Measurements from ENCODE around the gene RAB11FIP2. TPM values are rescaled to one million over a fixed set of nuclear protein-coding genes. Genes with fewer than 3 reads are reported as not detected.

The RAB11FIP2 gene, protein sequence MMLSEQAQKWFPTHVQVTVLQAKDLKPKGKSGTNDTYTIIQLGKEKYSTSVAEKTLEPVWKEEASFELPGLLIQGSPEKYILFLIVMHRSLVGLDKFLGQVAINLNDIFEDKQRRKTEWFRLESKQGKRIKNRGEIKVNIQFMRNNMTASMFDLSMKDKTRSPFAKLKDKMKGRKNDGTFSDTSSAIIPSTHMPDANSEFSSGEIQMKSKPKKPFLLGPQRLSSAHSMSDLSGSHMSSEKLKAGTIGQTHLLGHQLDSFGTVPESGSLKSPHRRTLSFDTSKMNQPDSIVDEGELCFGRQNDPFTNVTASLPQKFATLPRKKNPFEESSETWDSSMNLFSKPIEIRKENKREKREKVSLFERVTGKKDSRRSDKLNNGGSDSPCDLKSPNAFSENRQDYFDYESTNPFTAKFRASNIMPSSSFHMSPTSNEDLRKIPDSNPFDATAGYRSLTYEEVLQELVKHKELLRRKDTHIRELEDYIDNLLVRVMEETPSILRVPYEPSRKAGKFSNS
- total RNA-seq (2021) (11.2 to 12.2 TPM (median 11.6 TPM) in 3 replicates), Bru-seq, nascent RNA (percentile 85 among the genes with signal in this experiment)
- long read RNA-seq, experiment 1, full-length matches to known transcripts: 27 of 55 reads
- long read RNA-seq, experiment 1, partial matches to known transcripts: 8 of 55 reads
- long read RNA-seq, experiment 1, other reads (novel, unspliced or antisense): 20 of 55 reads
- long read RNA-seq, experiment 2, full-length matches to known transcripts: 1 of 12 reads
- long read RNA-seq, experiment 2, partial matches to known transcripts: 2 of 12 reads
- long read RNA-seq, experiment 2, other reads (novel, unspliced or antisense): 9 of 12 reads
- long read RNA-seq, experiment 3: 0 reads

DNA sequence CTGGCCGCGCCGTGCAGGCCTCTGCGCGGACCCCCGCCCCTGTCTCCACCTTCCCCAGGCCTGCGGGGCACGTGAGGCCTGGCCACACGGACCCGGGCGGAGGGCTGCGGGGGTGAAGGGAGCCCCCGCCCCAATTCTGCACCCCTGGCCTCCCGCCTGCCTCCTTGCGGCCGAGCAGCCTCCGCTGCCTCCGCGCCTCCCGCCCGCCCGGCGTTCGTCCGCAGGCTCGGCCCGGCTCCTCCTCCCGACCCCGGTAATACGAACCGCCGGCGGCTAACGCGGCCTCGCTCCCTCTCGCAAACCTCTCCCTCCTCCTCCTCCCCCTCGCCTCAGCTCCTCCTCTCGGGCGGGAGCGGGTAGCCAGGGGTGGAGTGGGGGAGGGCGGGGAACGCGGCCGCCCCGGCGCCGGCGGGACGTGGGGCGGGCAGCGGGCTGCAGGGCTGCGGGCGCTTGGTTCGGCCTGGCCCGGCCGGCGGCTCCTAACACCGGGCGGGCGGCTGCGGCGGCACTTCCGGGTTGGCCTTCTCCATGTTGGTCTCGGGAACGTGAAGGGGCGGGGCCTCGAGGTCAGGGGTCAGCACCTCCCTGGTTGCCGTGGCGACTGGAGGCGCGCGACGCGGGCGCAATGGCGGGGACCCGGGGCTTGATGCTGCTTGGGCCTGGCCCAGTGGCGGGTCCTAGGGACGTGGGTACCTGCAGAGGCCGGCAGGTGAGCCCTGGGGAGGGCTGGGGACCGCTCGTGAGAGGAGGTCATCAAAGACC, at the start of gene RAB11FIP2:
Gene RAB11FIP2, minus strand, starts transcription at position 547 of the 762 bp plus-strand sequence. CDS start 778 bp downstream, outside the sequence.
- POLR2A ChIA-PET: interaction anchor here (0.5 kb wide), 1 partner anchor 43 kb away, joined by 11 read pairs; no protein-coding TSS in a partner anchor
- TF ChIP-seq ZNF263 (CRISPR knock-in tag; IDR thresholded peaks at IDR 0.05; ENCODE audit: low read depth) (peak; percentile 85), ZNF317 (CRISPR knock-in tag; IDR thresholded peaks at IDR 0.05; ENCODE audit: borderline replicate concordance, low read depth) (no peak), ZNF416 (CRISPR knock-in tag; IDR thresholded peaks at IDR 0.05) (no peak; the same call in 1 of the 2 replicates), TEAD4 (CRISPR knock-in tag; IDR thresholded peaks at IDR 0.05) (no peak), CDX4 (CRISPR knock-in tag; IDR thresholded peaks at IDR 0.05; ENCODE audit: borderline replicate concordance) (no peak), NFATC4 (CRISPR knock-in tag; IDR thresholded peaks at IDR 0.05) (no peak), HMGXB4 (CRISPR knock-in tag; IDR thresholded peaks at IDR 0.05) (peak; percentile 74; the same call in 1 of the 2 replicates), FOXJ3 (CRISPR knock-in tag; IDR thresholded peaks at IDR 0.05; ENCODE audit: borderline replicate concordance) (no peak), GABPB1 (CRISPR knock-in tag; IDR thresholded peaks at IDR 0.05) (no peak), CREM (CRISPR knock-in tag; IDR thresholded peaks at IDR 0.05) (no peak; the same call in 1 of the 2 replicates), KAT7 (CRISPR knock-in tag; IDR thresholded peaks at IDR 0.05; ENCODE audit: borderline replicate concordance) (peak; percentile 99), MYBL2 (CRISPR knock-in tag; IDR thresholded peaks at IDR 0.05) (no peak), NFE2L1 (CRISPR knock-in tag; IDR thresholded peaks at IDR 0.05) (no peak), ZNF512 (CRISPR knock-in tag; IDR thresholded peaks at IDR 0.05; ENCODE audit: borderline replicate concordance) (no peak), TEAD1 (CRISPR knock-in tag; IDR thresholded peaks at IDR 0.05) (peak; percentile 51), NR3C1 (CRISPR knock-in tag; conservative IDR thresholded peaks at IDR 0.05; ENCODE audit: low read depth) (peak; percentile 78; the same call in 1 of the 2 replicates)
- TF ChIP-seq, protein P1, sequence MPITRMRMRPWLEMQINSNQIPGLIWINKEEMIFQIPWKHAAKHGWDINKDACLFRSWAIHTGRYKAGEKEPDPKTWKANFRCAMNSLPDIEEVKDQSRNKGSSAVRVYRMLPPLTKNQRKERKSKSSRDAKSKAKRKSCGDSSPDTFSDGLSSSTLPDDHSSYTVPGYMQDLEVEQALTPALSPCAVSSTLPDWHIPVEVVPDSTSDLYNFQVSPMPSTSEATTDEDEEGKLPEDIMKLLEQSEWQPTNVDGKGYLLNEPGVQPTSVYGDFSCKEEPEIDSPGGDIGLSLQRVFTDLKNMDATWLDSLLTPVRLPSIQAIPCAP (CRISPR knock-in tag; IDR thresholded peaks at IDR 0.05): peak; percentile 22; the same call in 1 of the 2 replicates
- TF ChIP-seq, protein P2, sequence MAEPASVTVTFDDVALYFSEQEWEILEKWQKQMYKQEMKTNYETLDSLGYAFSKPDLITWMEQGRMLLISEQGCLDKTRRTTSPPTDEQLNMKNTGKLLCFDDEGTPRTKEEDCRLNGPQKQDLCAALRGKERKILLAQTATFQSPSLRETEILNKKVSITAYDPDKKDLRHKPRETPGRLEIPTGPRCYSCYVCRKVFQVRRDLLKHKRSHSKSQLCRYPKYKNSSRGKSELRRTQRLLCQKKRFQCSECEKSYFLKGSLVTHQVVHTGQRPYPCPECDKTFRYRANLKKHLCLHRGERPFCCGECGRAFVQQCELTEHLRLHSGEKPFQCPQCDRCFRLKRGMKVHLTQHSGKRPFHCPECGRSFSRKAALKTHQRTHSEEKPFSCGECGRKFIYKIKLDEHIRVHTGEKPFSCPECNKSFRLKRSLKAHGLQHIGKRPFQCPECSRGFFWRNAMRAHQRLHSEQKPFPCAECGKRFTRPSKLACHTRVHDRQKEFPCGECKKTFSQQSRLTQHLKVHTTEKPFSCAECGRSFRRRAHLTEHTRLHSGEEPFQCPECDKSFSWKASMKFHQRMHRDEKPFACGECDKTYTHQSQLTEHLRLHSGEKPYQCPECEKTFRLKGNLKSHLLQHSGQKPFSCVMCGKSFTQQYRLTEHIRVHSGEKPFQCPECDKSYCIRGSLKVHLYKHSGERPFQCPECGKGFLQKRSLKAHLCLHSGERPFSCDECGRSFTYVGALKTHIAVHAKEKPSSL (CRISPR knock-in tag; conservative IDR thresholded peaks at IDR 0.05): no peak
- TF ChIP-seq, protein P3, sequence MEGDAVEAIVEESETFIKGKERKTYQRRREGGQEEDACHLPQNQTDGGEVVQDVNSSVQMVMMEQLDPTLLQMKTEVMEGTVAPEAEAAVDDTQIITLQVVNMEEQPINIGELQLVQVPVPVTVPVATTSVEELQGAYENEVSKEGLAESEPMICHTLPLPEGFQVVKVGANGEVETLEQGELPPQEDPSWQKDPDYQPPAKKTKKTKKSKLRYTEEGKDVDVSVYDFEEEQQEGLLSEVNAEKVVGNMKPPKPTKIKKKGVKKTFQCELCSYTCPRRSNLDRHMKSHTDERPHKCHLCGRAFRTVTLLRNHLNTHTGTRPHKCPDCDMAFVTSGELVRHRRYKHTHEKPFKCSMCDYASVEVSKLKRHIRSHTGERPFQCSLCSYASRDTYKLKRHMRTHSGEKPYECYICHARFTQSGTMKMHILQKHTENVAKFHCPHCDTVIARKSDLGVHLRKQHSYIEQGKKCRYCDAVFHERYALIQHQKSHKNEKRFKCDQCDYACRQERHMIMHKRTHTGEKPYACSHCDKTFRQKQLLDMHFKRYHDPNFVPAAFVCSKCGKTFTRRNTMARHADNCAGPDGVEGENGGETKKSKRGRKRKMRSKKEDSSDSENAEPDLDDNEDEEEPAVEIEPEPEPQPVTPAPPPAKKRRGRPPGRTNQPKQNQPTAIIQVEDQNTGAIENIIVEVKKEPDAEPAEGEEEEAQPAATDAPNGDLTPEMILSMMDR (IDR thresholded peaks at IDR 0.05): no peak
- TF ChIP-seq, protein P4, sequence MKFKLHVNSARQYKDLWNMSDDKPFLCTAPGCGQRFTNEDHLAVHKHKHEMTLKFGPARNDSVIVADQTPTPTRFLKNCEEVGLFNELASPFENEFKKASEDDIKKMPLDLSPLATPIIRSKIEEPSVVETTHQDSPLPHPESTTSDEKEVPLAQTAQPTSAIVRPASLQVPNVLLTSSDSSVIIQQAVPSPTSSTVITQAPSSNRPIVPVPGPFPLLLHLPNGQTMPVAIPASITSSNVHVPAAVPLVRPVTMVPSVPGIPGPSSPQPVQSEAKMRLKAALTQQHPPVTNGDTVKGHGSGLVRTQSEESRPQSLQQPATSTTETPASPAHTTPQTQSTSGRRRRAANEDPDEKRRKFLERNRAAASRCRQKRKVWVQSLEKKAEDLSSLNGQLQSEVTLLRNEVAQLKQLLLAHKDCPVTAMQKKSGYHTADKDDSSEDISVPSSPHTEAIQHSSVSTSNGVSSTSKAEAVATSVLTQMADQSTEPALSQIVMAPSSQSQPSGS (CRISPR knock-in tag; IDR thresholded peaks at IDR 0.05; ENCODE audit: borderline replicate concordance, low read depth): no peak

More for the DNA sequence above, at the start of gene RAB11FIP2:
- ATAC-seq (peak; percentile 87), DNase-seq (ENCODE audit: low spot score) (peak; percentile 96)
- Mint-ChIP-seq H3K4me3 (peak within 1 kb of the TSS; percentile 89), H3K27me3 (ENCODE audit: low read depth) (no peaks in the 10 kb centered on the region), H3K4me1 (peaks cover 32% of the 10 kb centered on the region), H3K27ac (peak within 1 kb of the TSS; percentile 88), H3K36me3 (no peaks in the 10 kb centered on the region), H3K9me3 (no peaks in the 10 kb centered on the region)
- CTCF ChIA-PET: interaction anchor here (0.7 to 2.4 kb wide), 3 partner anchors 11 to 213 kb away, joined by 3 to 9 read pairs (median 3); no protein-coding TSS in a partner anchor

All from WTC11 (cell line).